ENCODE results near the gene TSBP1.

TSBP1 gene

DNA sequence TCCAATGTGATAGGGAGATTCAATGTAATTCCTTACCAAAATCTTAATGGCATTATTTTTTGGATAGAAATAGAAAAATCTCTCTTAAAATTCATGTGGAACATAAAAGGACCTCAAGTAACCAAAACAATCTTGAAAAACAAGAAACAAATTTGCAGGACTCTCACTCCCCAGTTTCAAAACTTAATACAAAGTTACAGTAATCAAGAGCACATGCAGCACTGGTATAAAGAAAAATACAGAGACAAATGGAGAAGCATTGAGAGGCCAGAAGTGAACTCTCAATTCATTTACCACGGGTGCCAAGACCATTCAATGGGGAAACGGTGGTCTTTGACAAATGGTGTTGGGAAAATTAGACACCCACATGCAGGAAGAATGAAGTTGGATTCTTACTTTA lies 7.8 kb upstream of the TSBP1 start:
- no peaks in the 10 kb centered on the region for H3F3A ChIP-seq (ENCODE audit: insufficient read depth, low read length)
- H2AFZ ChIP-seq (ENCODE audit: low read length), result no peak overlapping the region
- no peaks in the 10 kb centered on the region for H3K4me1 ChIP-seq (ENCODE audit: low read length)
- H3K9me3 ChIP-seq (replicated peaks; ENCODE audit: insufficient read depth, low read length), result no peaks in the 10 kb centered on the region
- no peak overlapping the region for H3K9ac ChIP-seq (ENCODE audit: low read length)
- no peak overlapping the region for H3K4me3 ChIP-seq (ENCODE audit: low read length)
- H4K20me1 ChIP-seq (ENCODE audit: insufficient read depth, low read length), result no peaks in the 10 kb centered on the region
- DNase-seq, result no peak
- H3K27me3 ChIP-seq (replicated peaks; ENCODE audit: insufficient read depth, low read length), result 0 out of 2 replicates have a peak, but pooled peaks cover 3% of the 10 kb centered on the region
- H3K9me2 ChIP-seq (replicated peaks; ENCODE audit: insufficient read depth, low read length), result no peaks in the 10 kb centered on the region
- no peak for TF ChIP-seq EZH2phosphoT487 (IDR thresholded peaks at IDR 0.05; ENCODE audit: low read length)
- TF ChIP-seq CTCF (IDR thresholded peaks at IDR 0.05; ENCODE audit: low read length), result no peak
- no peaks in the 10 kb centered on the region for H3K79me2 ChIP-seq (ENCODE audit: low read length)
- H3K27ac ChIP-seq (ENCODE audit: low read length), result no peak overlapping the region
- no peak overlapping the region for H3K4me2 ChIP-seq (ENCODE audit: low read depth, low read length)
- H3K36me3 ChIP-seq (replicated peaks; ENCODE audit: insufficient read depth, low read length), result no peaks in the 10 kb centered on the region

DNA sequence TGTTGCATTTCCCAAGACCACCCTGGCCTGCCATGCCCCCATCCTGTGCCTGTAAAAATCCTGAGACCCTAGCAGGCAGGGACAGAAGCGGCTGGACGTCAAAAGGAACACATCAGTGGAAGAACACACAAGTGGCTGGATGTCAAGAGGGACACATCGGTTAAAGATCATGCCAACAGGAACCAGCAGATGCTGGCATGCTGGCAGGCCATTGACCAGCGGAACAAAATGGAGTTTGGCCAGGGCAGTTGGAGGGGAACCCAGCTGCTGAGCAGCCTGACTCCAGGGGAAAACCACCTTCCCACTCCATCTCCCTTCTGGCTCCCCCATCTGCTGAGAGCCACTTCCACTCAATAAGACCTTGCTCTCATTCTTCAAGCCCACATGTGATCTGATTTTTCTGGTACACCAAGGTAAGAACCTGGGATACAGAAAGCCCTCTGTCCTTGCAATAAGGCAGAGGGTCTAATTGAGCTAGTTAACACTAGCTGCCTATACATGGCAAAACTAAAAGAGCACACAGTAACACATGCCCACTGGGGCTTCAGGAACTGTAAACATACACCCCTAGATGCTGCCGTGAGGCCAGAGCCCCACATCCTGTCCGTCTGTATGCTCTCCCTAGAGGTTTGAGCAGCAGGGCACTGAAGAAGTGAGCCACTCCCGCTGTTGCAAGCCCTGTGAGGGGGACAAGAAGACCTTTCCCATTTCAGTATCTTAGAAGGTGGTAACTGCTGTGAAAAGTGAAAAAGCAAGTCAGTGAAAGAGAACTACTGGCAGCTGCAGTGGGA lies 4.2 kb upstream of the TSBP1 start:
- Histone ChIP-seq H3K36me3 (replicated peaks; ENCODE audit: insufficient read depth, low read length) (no peaks in the 10 kb centered on the region), H2AFZ (ENCODE audit: low read length) (no peak overlapping the region), H3K9me2 (replicated peaks; ENCODE audit: insufficient read depth, low read length) (no peaks in the 10 kb centered on the region)

DNA sequence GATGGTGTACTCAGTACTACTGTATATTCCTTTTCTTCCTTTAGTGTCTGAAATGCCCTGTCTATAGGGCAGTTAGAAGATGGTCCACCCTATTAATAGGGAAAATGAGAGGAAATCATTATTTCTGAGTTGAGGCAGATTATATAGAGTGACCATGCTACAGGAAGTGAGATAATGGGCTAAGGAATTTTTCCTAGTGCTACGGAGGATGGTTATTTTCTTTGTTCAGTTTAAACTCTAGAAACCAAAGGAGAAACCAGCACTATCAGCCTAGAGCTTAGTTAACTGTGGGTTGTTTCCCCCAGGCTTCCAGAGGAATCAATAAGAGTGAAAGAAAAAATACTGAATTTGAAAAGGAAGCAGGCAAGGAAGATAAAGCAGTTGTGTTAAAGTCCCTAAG lies 474 bp downstream of the TSBP1 start:
- H3K4me2 ChIP-seq (ENCODE audit: low read depth, low read length), result no peak overlapping the region
- H4K20me1 ChIP-seq (ENCODE audit: insufficient read depth, low read length), result no peaks in the 10 kb centered on the region
- TF ChIP-seq EZH2phosphoT487 (IDR thresholded peaks at IDR 0.05; ENCODE audit: low read length) (no peak), CTCF (IDR thresholded peaks at IDR 0.05; ENCODE audit: low read length) (no peak), EZH2 (optimal IDR thresholded peaks at IDR 0.05; ENCODE audit: low read depth, low read length) (no peak)
- no peaks in the 10 kb centered on the region for H3K36me3 ChIP-seq (replicated peaks; ENCODE audit: insufficient read depth, low read length)
- H3F3A ChIP-seq (ENCODE audit: insufficient read depth, low read length), result no peaks in the 10 kb centered on the region
- no peak overlapping the region for H3K9ac ChIP-seq (ENCODE audit: low read length)
- H3K27ac ChIP-seq (ENCODE audit: low read length), result no peak overlapping the region
- no peaks in the 10 kb centered on the region for H3K9me3 ChIP-seq (replicated peaks; ENCODE audit: insufficient read depth, low read length)
- no peaks in the 10 kb centered on the region for H3K9me2 ChIP-seq (replicated peaks; ENCODE audit: insufficient read depth, low read length)
- H3K79me2 ChIP-seq (ENCODE audit: low read length), result no peaks in the 10 kb centered on the region
- no peak overlapping the region for H3K4me3 ChIP-seq (ENCODE audit: low read length)
- no peaks in the 10 kb centered on the region for H3K27me3 ChIP-seq (replicated peaks; ENCODE audit: insufficient read depth, low read length)
- no peaks in the 10 kb centered on the region for H3K4me1 ChIP-seq (ENCODE audit: low read length)
- no peak for DNase-seq
- no peak overlapping the region for H2AFZ ChIP-seq (ENCODE audit: low read length)

More for the DNA sequence above, 4.2 kb upstream of the TSBP1 start:
- no peak for DNase-seq
- Histone ChIP-seq H3K27ac (ENCODE audit: low read length) (no peak overlapping the region), H3K27me3 (replicated peaks; ENCODE audit: insufficient read depth, low read length) (no peaks in the 10 kb centered on the region), H3K9me3 (replicated peaks; ENCODE audit: insufficient read depth, low read length) (no peaks in the 10 kb centered on the region), H3K9ac (ENCODE audit: low read length) (no peak overlapping the region), H3K4me1 (ENCODE audit: low read length) (no peaks in the 10 kb centered on the region), H3K79me2 (ENCODE audit: low read length) (no peaks in the 10 kb centered on the region), H3K4me3 (ENCODE audit: low read length) (no peak overlapping the region), H3F3A (ENCODE audit: insufficient read depth, low read length) (no peaks in the 10 kb centered on the region), H3K4me2 (ENCODE audit: low read depth, low read length) (no peak overlapping the region), H4K20me1 (ENCODE audit: insufficient read depth, low read length) (no peaks in the 10 kb centered on the region)
- TF ChIP-seq EZH2phosphoT487 (IDR thresholded peaks at IDR 0.05; ENCODE audit: low read length), result no peak
- TF ChIP-seq CTCF (IDR thresholded peaks at IDR 0.05; ENCODE audit: low read length), result no peak
